HEK293T (cell line): ENCODE measurements around the gene CELA2B.
"Not testable (repeated sequence)": the region's sequence is repeated elsewhere in the genome, so short reads cannot be mapped to it uniquely, and the experiment has no call there.

Experiments used
- FOXK2 ChIP-seq: fragments of 450-650 bp; IDR thresholded peaks from 2 replicates; pipeline ENCODE4 v1.6.1; 2016; ENCODE audit warnings: mild to moderate bottlenecking
- TF ChIP-seq, protein P1 (sequence below): fragments of 450-650 bp; IDR thresholded peaks from 2 replicates; pipeline ENCODE4 v1.6.1; 2016

DNA sequence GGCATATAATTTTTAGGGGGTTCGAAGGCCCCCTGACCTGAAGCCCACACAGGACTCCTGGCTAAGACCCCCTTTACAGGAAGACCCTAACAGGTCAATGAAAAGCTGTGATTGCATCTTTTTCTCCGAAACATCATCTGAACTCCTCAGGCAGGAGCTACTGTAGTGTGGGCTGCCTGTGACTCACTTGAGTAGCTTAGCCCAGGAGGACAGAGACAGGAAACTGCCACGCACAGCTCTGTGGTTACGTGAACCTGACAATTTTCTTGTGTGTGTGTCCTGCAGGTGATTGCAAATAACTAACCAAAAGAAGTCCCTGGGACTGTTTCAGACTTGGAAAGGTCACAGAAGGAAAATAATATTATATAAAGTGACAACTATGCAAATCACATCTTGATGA, 15.1 kb downstream of the CELA2B start:
- TF ChIP-seq, protein P1, sequence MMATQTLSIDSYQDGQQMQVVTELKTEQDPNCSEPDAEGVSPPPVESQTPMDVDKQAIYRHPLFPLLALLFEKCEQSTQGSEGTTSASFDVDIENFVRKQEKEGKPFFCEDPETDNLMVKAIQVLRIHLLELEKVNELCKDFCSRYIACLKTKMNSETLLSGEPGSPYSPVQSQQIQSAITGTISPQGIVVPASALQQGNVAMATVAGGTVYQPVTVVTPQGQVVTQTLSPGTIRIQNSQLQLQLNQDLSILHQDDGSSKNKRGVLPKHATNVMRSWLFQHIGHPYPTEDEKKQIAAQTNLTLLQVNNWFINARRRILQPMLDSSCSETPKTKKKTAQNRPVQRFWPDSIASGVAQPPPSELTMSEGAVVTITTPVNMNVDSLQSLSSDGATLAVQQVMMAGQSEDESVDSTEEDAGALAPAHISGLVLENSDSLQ = not testable (repeated sequence)
- TF ChIP-seq FOXK2 = not testable (repeated sequence)
